ENCODE results near the gene MRNIP. TPM values are rescaled to one million over a fixed set of nuclear protein-coding genes. Genes with fewer than 3 reads are reported as not detected.

Gene MRNIP
- total RNA-seq, 1 donor from 2014 or later, result 42.2 TPM

DNA sequence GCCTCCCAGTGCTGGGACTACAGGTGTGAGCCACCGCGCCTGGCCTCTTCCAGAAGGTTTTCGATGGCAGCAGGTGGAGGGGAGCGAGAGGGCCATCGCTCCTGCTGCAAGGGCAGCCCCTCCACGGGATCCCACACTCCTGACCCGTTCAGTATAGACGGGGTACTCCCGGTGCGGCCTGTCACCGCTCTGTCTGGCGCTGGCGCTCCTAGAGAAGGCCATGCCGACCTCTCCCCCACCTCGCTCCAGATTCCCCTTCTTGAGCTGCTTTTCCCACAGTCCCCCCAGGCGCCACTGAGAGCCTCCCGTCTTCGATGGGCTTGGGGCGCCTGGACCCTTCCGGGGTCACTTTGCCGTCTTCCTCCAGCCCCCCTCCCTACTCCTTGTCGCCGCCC, 42.2 kb downstream of the MRNIP start:
- no peak for DNase-seq (ENCODE audit: low read depth, low spot score)
- no peaks in the 10 kb centered on the region for H3K9me3 Mint-ChIP-seq
- H3K4me3 Mint-ChIP-seq, result peak overlapping the region; percentile 77
- peaks cover 9% of the 10 kb centered on the region for H3K36me3 Mint-ChIP-seq (ENCODE audit: low read depth)
- H3K4me1 Mint-ChIP-seq, result peaks cover 22% of the 10 kb centered on the region
- TF ChIP-seq, protein P1, sequence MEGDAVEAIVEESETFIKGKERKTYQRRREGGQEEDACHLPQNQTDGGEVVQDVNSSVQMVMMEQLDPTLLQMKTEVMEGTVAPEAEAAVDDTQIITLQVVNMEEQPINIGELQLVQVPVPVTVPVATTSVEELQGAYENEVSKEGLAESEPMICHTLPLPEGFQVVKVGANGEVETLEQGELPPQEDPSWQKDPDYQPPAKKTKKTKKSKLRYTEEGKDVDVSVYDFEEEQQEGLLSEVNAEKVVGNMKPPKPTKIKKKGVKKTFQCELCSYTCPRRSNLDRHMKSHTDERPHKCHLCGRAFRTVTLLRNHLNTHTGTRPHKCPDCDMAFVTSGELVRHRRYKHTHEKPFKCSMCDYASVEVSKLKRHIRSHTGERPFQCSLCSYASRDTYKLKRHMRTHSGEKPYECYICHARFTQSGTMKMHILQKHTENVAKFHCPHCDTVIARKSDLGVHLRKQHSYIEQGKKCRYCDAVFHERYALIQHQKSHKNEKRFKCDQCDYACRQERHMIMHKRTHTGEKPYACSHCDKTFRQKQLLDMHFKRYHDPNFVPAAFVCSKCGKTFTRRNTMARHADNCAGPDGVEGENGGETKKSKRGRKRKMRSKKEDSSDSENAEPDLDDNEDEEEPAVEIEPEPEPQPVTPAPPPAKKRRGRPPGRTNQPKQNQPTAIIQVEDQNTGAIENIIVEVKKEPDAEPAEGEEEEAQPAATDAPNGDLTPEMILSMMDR (conservative IDR thresholded peaks at IDR 0.05), result no peak
- no peak overlapping the region for H3K27ac Mint-ChIP-seq (ENCODE audit: unreplicated experiment)
- peaks cover 9% of the 10 kb centered on the region for H3K27me3 Mint-ChIP-seq (ENCODE audit: low read depth)

DNA sequence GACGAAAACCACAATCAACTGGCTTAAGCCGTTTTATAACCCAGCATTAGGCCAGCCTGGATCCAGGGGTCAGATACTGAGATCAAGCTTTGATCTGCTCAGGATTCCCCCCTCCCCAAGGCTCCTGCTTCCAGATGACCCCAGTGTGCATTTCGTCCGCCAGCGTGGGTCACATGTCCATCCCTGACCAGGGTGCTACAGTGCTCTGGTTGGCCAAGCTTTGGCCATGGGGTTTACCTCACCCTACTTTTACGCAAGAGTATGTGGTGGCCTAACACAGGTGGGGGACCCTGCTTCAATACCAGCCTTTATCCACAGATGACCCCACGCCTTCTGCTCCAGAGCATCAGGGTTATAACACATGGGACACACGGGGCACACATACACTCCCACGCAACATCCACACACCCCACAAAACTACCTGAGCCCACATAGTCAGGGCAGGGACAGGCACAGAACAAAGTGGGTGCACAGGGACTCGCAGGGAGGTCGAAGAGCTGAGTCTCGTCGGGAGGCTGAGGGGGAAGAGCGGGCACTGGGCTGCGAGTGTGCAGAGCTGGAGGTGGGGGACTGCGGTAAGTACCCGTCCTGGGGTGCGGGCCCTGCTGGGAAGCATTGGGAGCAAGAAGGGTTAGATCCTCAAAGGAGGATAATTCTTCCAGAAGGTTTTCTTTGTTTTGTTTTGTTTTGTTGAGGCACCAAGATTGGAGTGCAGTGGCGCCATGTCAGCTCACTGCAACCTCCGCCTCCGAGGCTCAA, 42.9 kb downstream of the MRNIP start:
- DNase-seq (ENCODE audit: low read depth, low spot score), result no peak
- TF ChIP-seq, protein P1 (conservative IDR thresholded peaks at IDR 0.05), result no peak
- peaks cover 9% of the 10 kb centered on the region for H3K27me3 Mint-ChIP-seq (ENCODE audit: low read depth)
- H3K27ac Mint-ChIP-seq (ENCODE audit: unreplicated experiment), result no peak overlapping the region
- peak overlapping the region; percentile 77 for H3K4me3 Mint-ChIP-seq
- H3K9me3 Mint-ChIP-seq, result no peaks in the 10 kb centered on the region
- H3K36me3 Mint-ChIP-seq (ENCODE audit: low read depth), result peaks cover 9% of the 10 kb centered on the region
- peaks cover 22% of the 10 kb centered on the region for H3K4me1 Mint-ChIP-seq

DNA sequence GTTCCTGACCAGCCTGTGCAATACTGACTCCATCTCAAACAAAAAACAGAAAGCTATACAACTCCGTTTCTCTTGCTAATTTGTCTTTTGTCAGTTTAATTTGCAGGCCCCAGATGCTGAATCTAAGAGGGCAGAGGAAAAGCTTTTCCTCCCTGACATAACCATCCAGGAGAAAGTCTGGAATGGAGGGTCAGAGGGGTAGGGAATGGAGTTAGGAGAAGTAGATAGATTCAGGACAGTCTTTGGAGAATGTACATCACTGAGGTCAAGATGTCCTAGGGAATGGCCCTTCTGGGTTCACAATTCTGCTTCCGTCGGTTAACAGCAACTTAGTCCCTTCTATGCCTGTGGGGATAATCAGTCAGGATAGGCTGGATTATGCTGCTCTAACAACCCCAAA, 44.5 kb downstream of the MRNIP start:
- Mint-ChIP-seq H3K27me3 (ENCODE audit: low read depth) (peaks cover 6% of the 10 kb centered on the region), H3K9me3 (no peaks in the 10 kb centered on the region), H3K4me3 (peak overlapping the region; percentile 69), H3K4me1 (peaks cover 15% of the 10 kb centered on the region), H3K27ac (ENCODE audit: unreplicated experiment) (no peak overlapping the region), H3K36me3 (ENCODE audit: low read depth) (peaks cover 9% of the 10 kb centered on the region)
- TF ChIP-seq, protein P1 (conservative IDR thresholded peaks at IDR 0.05), result no peak
- no peak for DNase-seq (ENCODE audit: low read depth, low spot score)

DNA sequence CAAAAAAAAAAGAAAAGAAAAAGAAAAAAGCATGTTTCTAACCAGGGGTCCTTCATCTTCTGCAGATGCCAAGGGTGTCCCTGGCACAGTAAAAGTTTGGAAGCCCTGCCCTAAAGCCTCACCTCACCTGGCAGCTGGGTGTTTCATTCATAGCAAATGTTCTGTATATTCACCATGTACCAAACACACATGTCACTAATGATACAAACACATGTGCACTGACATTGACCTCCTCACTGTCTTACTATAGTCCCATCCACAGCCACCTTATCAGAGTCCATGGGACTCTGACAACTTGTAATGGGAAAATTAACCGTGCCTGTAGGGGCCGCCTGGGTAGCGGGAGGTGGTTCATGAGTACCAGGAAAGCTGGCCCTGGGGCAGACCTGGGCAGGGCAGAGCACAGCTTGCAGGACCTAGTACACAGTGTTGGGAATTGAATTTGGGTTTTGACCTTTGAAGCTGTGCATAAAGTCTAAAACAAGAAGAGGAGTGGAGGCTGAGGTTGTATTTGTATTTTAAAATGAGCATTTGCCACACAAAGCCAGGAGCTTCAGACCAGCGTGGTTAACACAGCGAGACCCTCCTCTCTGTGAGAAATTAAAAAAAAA, 45.5 kb downstream of the MRNIP start:
- DNase-seq (ENCODE audit: low read depth, low spot score), result no peak
- no peak overlapping the region for H3K27ac Mint-ChIP-seq (ENCODE audit: unreplicated experiment)
- H3K4me1 Mint-ChIP-seq, result peaks cover 8% of the 10 kb centered on the region
- H3K9me3 Mint-ChIP-seq, result no peaks in the 10 kb centered on the region
- peaks cover 5% of the 10 kb centered on the region for H3K27me3 Mint-ChIP-seq (ENCODE audit: low read depth)
- peak overlapping the region; percentile 74 for H3K4me3 Mint-ChIP-seq
- H3K36me3 Mint-ChIP-seq (ENCODE audit: low read depth), result peaks cover 9% of the 10 kb centered on the region
- TF ChIP-seq, protein P1 (conservative IDR thresholded peaks at IDR 0.05), result no peak

DNA sequence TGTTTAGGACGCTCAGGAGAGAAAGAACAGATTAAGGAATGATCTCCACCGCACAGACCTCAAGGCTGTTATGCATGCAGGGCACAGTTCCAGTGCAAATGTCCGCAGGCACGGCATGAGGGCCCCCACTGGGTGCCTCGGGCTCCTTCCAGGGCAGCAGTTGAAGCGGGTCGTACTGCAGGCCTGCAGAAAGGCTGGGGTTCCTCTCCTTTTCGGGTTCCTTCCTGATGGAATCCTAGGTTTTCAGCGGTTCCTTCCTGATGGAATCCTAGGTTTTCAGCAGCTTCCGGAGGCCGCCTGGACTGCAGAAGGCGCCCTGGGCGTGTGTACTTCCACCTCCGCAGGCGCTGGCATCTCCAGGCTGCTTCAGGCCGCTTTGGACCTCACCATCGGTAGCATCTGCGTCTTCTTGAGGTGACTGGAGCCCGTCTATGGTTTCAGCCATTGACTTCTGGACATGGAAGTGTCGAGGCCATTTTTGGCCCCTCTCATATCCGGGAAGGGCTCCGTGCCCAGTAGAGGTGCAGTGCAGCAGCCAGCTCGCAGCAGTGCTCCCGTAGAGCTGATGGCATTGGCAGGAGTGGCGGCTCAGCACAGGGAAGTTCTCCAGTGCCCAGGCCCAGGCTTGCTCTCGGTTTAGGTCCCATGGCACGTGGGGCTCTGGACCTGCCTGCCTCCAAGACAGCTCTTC, 46.3 kb downstream of the MRNIP start:
- H3K4me3 Mint-ChIP-seq, result peak overlapping the region; percentile 15
- H3K9me3 Mint-ChIP-seq, result no peaks in the 10 kb centered on the region
- no peak overlapping the region for H3K27ac Mint-ChIP-seq (ENCODE audit: unreplicated experiment)
- peaks cover 2% of the 10 kb centered on the region for H3K27me3 Mint-ChIP-seq (ENCODE audit: low read depth)
- DNase-seq (ENCODE audit: low read depth, low spot score), result no peak
- peaks cover 9% of the 10 kb centered on the region for H3K36me3 Mint-ChIP-seq (ENCODE audit: low read depth)
- peaks cover 4% of the 10 kb centered on the region for H3K4me1 Mint-ChIP-seq
- TF ChIP-seq, protein P1 (conservative IDR thresholded peaks at IDR 0.05), result no peak
